SK-N-SH treated with all-trans-retinoic acid at 6 μM for 48 hours (cell line): ENCODE results near the gene HDAC5.

ENCODE experiments used
- BACH2 ChIP-seq: fragments of 250-450 bp; sonication (Bioruptor Pico); IDR thresholded peaks from 2 replicates; pipeline ENCODE4 v1.9.0; 2021; ENCODE audit warnings: mild to moderate bottlenecking, borderline replicate concordance
- ESRRG ChIP-seq: fragments of 250-450 bp; sonication (Bioruptor Pico); IDR thresholded peaks from 2 replicates; pipeline ENCODE4 v1.6.1; 2021; ENCODE audit warnings: mild to moderate bottlenecking
- GLIS3 ChIP-seq: fragments of 250-450 bp; sonication (Bioruptor Pico); IDR thresholded peaks from 2 replicates; pipeline ENCODE4 v1.5.0; 2020; ENCODE audit warnings: mild to moderate bottlenecking, moderate library complexity
- OSR1 ChIP-seq: fragments of 250-450 bp; sonication (Bioruptor Pico); IDR thresholded peaks from 2 replicates; pipeline ENCODE4 v1.8.0; 2022; ENCODE audit warnings: moderate library complexity, mild to moderate bottlenecking, inconsistent platforms
- PATZ1 ChIP-seq: fragments of 250-450 bp; sonication (Bioruptor Pico); IDR thresholded peaks from 2 replicates; pipeline ENCODE4 v1.8.0; 2020; ENCODE audit warnings: mild to moderate bottlenecking, moderate library complexity, borderline replicate concordance
- POU6F1 ChIP-seq: fragments of 250-450 bp; sonication (Bioruptor Pico); IDR thresholded peaks from 2 replicates; pipeline ENCODE4 v1.8.0; 2021; ENCODE audit warnings: low read depth, mild to moderate bottlenecking, moderate library complexity, borderline replicate concordance
- SNAI2 ChIP-seq: fragments of 250-450 bp; sonication (Bioruptor Pico); IDR thresholded peaks from 2 replicates; pipeline ENCODE4 v1.5.0; 2020; ENCODE audit warnings: mild to moderate bottlenecking, moderate library complexity
- TCF4 ChIP-seq: fragments of 250-450 bp; sonication (Bioruptor Pico); IDR thresholded peaks from 2 replicates; pipeline ENCODE4 v1.8.0; 2021; ENCODE audit warnings: mild to moderate bottlenecking, moderate library complexity, borderline replicate concordance

- TF ChIP-seq POU6F1 (CRISPR knock-in tag) (no peak), GLIS3 (CRISPR knock-in tag) (no peak), TCF4 (no peak), PATZ1 (CRISPR knock-in tag) (no peak), ESRRG (CRISPR knock-in tag) (no peak), BACH2 (CRISPR knock-in tag) (no peak), SNAI2 (CRISPR knock-in tag) (no peak), OSR1 (CRISPR knock-in tag) (no peak)
These were observed 36.1 kb downstream of the HDAC5 start for GRCh38 chr17:44087319-44087718.
